Measurements from ENCODE around the gene ABCA6.

GRCh38 chr17:69047368-69048263 lies 94.1 kb downstream of the ABCA6 start:
- no peak for TF ChIP-seq EZH2 (IDR thresholded peaks at IDR 0.05; ENCODE audit: borderline replicate concordance, low read length)
- TF ChIP-seq, protein P1, sequence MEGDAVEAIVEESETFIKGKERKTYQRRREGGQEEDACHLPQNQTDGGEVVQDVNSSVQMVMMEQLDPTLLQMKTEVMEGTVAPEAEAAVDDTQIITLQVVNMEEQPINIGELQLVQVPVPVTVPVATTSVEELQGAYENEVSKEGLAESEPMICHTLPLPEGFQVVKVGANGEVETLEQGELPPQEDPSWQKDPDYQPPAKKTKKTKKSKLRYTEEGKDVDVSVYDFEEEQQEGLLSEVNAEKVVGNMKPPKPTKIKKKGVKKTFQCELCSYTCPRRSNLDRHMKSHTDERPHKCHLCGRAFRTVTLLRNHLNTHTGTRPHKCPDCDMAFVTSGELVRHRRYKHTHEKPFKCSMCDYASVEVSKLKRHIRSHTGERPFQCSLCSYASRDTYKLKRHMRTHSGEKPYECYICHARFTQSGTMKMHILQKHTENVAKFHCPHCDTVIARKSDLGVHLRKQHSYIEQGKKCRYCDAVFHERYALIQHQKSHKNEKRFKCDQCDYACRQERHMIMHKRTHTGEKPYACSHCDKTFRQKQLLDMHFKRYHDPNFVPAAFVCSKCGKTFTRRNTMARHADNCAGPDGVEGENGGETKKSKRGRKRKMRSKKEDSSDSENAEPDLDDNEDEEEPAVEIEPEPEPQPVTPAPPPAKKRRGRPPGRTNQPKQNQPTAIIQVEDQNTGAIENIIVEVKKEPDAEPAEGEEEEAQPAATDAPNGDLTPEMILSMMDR (IDR thresholded peaks at IDR 0.05; ENCODE audit: low read length) = no peak
